IPS-18a (cell line): ENCODE measurements around the gene GOLGA8B.
"Not testable (repeated sequence)": the region's sequence is repeated elsewhere in the genome, so short reads cannot be mapped to it uniquely, and the experiment has no call there.

Experiments used
- H3K27ac ChIP-seq: one replicate; pipeline ENCODE4 v1.5.1; 2013; ENCODE audit warnings: low read length
- H3K27me3 ChIP-seq: one replicate; pipeline ENCODE4 v1.6.1; 2013; ENCODE audit warnings: mild to moderate bottlenecking, low read length; ENCODE audit not compliant: control insufficient read depth, insufficient read depth
- H3K36me3 ChIP-seq: one replicate; pipeline ENCODE4 v1.6.1; 2013; ENCODE audit warnings: low read depth, low read length; ENCODE audit not compliant: control insufficient read depth
- H3K4me1 ChIP-seq: one replicate; pipeline ENCODE4 v1.6.1; 2013; ENCODE audit warnings: low read depth, low read length; ENCODE audit not compliant: control insufficient read depth
- H3K4me3 ChIP-seq: one replicate; pipeline ENCODE4 v1.5.1; 2013; ENCODE audit warnings: low read length
- H3K9ac ChIP-seq: one replicate; pipeline ENCODE4 v1.6.1; 2013; ENCODE audit warnings: mild to moderate bottlenecking, low read length, moderate library complexity
- H3K9me3 ChIP-seq: one replicate; pipeline ENCODE4 v1.6.1; 2013; ENCODE audit warnings: low read depth, low read length; ENCODE audit not compliant: control insufficient read depth

GOLGA8B gene

GRCh38 chr15:34549381-34549809 is 34.1 kb downstream of the GOLGA8B start:
- H3K4me3 ChIP-seq, H3K36me3 ChIP-seq, H3K27me3 ChIP-seq, H3K27ac ChIP-seq, H3K4me1 ChIP-seq, H3K9me3 ChIP-seq, H3K9ac ChIP-seq: not testable (repeated sequence)

- not testable (repeated sequence) for H3K27me3 ChIP-seq, H3K36me3 ChIP-seq, H3K4me3 ChIP-seq, H3K9me3 ChIP-seq, H3K27ac ChIP-seq, H3K4me1 ChIP-seq, H3K9ac ChIP-seq
Measured at GRCh38 chr15:34543860-34544649, 39.4 kb downstream of the GOLGA8B start.

- H3K27me3 ChIP-seq, H3K36me3 ChIP-seq, H3K9ac ChIP-seq, H3K27ac ChIP-seq, H3K4me3 ChIP-seq, H3K9me3 ChIP-seq, H3K4me1 ChIP-seq: not testable (repeated sequence)
Measured at GRCh38 chr15:34535857-34536256, 47.6 kb downstream of the GOLGA8B start.
